Urothelium cell line (cell line): Measurements from ENCODE around the gene CNPY1.
"Not testable (repeated sequence)": the region's sequence is repeated elsewhere in the genome, so short reads cannot be mapped to it uniquely, and the experiment has no call there.

Source experiments
- DNase-seq: peaks from one replicate; pipeline ENCODE4 v3.0.0; 2011; ENCODE audit warnings: low spot score, mixed read lengths
- FAIRE-seq: peaks from 2 replicates; lab custom pipeline; 2011; peaks lifted over from hg19 to GRCh38; lab: Jason Lieb, UNC

The CNPY1 gene

GRCh38 chr7:155546449-155546848, at the start of gene CNPY1:
CNPY1 (minus strand) TSS chr7:155546559; CDS start chr7:155545929, 630 bp downstream.
- DNase-seq, FAIRE-seq: not testable (repeated sequence)

GRCh38 chr7:155594961-155595366, 48.6 kb upstream of the CNPY1 start:
- no peak for FAIRE-seq
- no peak for DNase-seq

DNA sequence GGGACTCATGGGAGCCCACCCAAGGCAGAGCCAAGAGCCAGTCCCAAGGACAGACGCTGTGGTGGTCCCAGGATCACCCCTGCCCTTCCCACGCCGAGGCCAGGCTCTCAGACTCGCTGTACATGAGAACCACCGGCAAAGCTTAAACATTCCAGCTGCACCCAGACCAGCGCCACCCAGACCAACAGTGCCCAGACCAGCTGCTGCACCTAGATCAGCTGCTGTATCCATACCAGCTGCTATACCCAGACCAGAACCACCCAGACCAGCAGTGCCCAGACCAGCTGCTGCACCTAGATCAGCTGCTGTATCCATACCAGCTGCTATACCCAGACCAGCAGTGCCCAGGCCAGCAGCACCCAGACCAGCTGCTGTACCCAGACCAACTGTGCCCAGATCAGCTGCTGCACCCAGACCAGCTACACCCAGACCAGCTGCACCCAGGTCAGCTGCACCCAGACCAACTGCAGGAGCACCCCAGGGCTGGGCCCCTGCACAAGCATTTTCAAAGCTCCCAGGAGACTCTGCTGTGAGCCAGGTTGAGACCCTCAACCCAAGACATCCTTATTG, 47.9 kb upstream of the CNPY1 start:
- DNase-seq (no peak), FAIRE-seq (no peak)

GRCh38 chr7:155593461-155594162, 47.3 kb upstream of the CNPY1 start:
- FAIRE-seq = no peak

DNA sequence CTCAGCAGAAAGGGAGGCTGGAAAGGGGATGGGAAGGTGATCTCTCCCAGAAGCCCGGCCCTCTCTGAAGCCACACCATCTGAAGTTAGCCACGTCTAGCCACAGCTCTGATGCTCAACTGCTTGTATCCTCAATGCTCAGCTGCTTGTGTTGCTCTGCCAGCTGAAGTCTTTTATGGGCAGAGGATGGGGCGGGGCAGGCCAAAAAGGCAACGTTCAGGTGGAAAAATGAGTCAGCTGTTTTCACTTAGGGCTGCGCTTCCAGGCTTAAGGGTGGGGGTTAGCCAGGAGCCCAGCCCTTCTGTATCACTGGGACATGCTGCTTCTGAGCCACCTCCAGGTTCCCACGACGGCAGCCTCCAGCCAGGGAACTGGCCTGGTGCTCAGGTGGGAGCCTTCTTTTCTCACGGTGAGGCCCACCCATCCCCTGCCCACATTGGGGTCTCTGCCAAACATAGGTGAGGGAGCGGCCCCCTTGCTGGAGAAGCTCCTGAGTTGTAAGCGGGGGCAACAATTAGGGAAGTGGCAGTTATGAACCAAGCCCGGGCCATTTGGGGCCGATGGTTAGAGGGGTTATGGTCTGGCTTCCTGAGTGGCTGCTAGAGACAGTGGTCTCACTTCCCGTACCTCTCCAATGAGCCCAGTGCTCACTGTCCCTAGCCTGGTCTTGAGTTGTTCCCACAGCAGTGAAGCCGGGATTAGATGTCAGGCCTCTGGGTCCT, 44.9 kb upstream of the CNPY1 start:
- no peak for DNase-seq
- no peak for FAIRE-seq

More at GRCh38 chr7:155593461-155594162, 47.3 kb upstream of the CNPY1 start:
- no peak for DNase-seq

- no peak for FAIRE-seq
Measured at GRCh38 chr7:155590215-155591018, 44.1 kb upstream of the CNPY1 start.

DNA sequence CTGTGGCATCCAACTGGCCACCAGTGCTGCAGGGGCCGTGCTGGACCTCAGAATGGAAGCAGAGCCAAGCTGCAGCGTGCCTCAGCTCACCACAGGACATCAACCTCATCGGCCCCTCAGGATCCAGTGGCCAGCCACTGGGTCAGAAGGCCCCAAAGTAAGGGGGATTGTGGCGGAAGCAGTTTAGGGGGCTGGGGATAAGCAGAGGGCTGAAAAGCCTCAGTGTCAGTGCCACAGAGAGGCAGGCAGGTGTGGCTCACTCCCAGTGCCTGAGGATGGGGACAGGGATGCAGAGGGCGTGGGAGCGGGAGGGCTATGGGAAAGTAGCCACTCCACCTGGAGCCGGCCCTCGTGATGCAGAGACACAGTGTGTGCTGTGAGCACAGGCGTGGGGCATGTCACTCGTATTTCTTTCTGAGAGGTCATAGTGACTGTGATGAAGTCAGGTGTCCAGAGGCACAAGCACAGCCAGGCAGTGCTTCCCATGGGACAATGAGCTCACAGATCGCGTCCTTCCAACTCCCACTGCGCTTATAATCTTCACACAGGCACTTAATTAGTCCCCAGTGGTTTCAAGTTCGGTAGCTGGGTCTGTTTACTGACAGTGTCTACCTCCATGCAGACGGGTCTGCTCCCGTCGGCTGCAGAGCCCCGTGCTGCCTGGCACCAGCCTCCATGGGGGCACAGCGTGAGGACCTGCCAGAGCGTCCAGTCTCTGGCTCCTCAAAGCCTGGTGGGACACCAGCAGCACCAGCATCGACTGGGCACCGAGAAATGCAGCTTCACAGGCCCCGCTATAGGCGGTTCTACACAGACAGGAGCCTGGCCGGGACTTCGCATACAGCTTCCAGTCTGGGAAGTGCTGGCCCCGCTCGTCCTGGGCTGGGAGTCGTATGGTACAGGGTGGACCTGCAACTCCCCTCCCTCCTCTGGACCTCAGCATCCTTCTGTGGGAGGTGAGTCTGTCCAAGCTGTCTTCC, 42.9 kb upstream of the CNPY1 start:
- DNase-seq (no peak), FAIRE-seq (no peak)

More at GRCh38 chr7:155590215-155591018, 44.1 kb upstream of the CNPY1 start:
- no peak for DNase-seq

DNA sequence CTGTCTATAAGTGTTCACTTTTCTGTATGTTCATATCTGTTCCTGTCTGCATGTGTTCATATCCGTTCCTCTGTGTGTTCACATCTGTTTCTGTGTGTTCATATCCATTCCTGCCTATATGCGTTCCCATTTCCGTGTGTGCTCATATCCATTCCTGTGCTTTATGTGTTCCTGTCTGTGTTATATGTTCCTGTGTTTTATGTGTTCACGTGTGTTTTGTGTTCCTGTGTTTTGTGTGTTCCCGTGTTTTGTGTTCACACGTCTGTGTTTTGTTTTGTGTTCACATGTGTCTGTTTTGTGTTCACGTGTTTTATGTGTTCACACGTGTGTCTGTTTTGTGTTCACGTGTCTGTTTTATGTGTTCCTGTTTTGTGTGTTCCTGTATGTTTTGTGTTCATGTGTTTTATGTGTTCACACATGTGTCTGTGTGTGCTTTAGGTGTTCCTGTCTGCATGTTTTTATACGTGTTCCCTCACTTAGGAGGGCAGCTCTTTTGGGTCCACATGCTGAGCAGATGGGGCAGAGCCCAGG, 42.2 kb upstream of the CNPY1 start:
- no peak for FAIRE-seq
- DNase-seq = no peak

DNA sequence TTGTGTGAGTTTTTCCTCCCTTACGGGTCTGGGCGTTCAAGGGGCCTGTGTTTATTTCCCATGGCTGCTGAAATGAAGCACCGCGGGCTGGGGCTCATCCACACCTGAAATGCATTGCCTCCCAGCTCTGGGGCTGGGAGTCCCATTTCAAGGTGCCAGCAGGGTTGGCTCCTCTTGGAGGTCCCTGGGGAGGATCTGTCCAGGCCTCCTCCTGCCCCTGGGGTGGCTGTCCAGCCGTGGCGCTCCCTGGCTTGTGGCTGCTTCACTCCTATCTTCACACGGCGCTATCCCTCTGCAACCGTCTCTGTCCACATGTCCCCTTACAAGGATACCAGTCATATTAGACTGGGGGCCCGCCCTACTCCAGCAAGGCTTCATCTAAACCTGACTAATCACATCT, 41.1 kb upstream of the CNPY1 start:
- DNase-seq = no peak
- FAIRE-seq = no peak

GRCh38 chr7:155586843-155587440, 40.6 kb upstream of the CNPY1 start:
- no peak for DNase-seq
- no peak for FAIRE-seq

GRCh38 chr7:155585951-155586350, 39.6 kb upstream of the CNPY1 start:
- DNase-seq (no peak), FAIRE-seq (no peak)

- DNase-seq (no peak), FAIRE-seq (no peak)
Measured at GRCh38 chr7:155585532-155585895, 39.2 kb upstream of the CNPY1 start.

DNA sequence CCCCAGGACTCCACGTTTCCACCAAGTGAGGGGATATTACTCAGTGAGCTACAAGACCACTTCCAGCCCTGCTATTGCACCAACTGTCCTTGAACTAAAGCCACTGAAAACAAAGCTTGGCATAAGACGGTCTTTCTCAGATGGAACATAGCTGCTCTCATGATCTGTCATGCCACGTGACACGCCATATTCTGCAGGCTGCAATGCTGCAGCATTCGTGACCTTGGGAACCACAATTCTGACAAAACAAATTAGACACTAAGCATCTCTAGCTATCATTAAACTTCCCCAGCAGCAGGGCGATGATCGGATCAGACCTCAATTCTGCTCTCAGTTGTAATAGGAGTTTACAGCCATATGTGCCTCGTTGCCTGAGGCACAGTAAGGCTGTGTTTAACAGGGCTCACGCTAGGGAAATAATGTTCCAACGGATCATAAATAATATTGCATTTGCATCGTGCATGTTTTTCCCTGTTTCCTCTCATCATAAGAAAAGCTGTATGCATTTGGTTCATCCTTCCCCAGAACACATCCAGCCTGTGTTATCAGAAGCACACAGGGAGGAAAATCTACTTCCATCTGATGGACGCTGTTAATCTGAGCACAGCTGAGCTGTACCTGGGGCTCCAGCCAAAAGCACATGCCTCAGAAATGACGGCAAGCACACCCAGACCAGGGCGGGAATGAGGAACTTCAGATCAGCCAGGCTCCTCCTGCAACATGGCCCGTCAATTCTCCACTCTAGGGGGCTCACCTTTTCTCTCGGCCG, 38.6 kb upstream of the CNPY1 start:
- DNase-seq = no peak
- FAIRE-seq = no peak

- no peak for FAIRE-seq
Measured at GRCh38 chr7:155584261-155584660, 37.9 kb upstream of the CNPY1 start.

DNA sequence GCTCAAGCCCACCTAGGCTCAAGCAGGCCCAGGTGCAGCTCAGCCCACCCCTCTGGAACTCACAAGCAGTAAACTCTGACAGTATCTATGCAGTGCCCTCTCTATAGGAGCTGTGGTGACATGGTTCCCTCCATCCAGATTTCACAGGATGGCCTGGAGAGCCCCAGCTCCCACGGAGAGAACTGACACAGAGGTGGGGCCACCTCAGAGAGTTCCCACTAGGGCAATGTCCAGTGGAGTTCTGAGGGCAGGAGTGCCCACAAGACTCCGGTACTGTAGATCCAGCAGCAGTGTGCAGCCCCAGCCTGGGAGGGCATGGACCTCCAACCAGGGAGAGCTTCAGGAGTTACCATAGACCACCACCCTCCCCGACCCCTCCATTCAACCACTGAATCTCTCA, 37.3 kb upstream of the CNPY1 start:
- DNase-seq (no peak), FAIRE-seq (no peak)

More at GRCh38 chr7:155584261-155584660, 37.9 kb upstream of the CNPY1 start:
- no peak for DNase-seq

- no peak for FAIRE-seq
- no peak for DNase-seq
Measured at GRCh38 chr7:155581954-155582353, 35.6 kb upstream of the CNPY1 start.

- no peak for DNase-seq
- no peak for FAIRE-seq
Measured at GRCh38 chr7:155581107-155581830, 34.9 kb upstream of the CNPY1 start.

GRCh38 chr7:155580367-155580766, 34.0 kb upstream of the CNPY1 start:
- no peak for FAIRE-seq
- DNase-seq = no peak
